Cerebellar cortex (tissue), 1 donor: ENCODE results near the gene HS1BP3.
A peak's percentile ranks its signal among the peaks of the same experiment; 100 is the strongest.

Source experiments
- DNase-seq: peaks from one replicate; pipeline ENCODE4 v3.0.0-alpha.2; 2015; ENCODE audit warnings: low spot score

HS1BP3 gene

GRCh38 chr2:20585359-20585709 lies 65.6 kb downstream of the HS1BP3 start:
- no peak for DNase-seq

GRCh38 chr2:20584399-20585358 lies 66.2 kb downstream of the HS1BP3 start:
- DNase-seq, result peak; percentile 88

GRCh38 chr2:20584045-20584398 lies 66.9 kb downstream of the HS1BP3 start:
- DNase-seq, result no peak

GRCh38 chr2:20583425-20583881 lies 67.4 kb downstream of the HS1BP3 start:
- DNase-seq, result no peak

GRCh38 chr2:20582600-20583221 lies 68.2 kb downstream of the HS1BP3 start:
- DNase-seq, result no peak

GRCh38 chr2:20580690-20581437 lies 70.0 kb downstream of the HS1BP3 start:
- DNase-seq, result no peak

GRCh38 chr2:20579866-20580265 lies 71.0 kb downstream of the HS1BP3 start:
- no peak for DNase-seq

GRCh38 chr2:20578895-20579825 lies 71.7 kb downstream of the HS1BP3 start:
- peak; percentile 75 for DNase-seq

- no peak for DNase-seq
These were observed 72.5 kb downstream of the HS1BP3 start for GRCh38 chr2:20578266-20578894.

GRCh38 chr2:20577495-20578235 lies 73.2 kb downstream of the HS1BP3 start:
- no peak for DNase-seq

GRCh38 chr2:20576598-20577115 lies 74.2 kb downstream of the HS1BP3 start:
- no peak for DNase-seq

GRCh38 chr2:20575935-20576597 lies 74.8 kb downstream of the HS1BP3 start:
- no peak for DNase-seq

- no peak for DNase-seq
These were observed 75.5 kb downstream of the HS1BP3 start for GRCh38 chr2:20575414-20575813.

- DNase-seq, result no peak
These were observed 76.0 kb downstream of the HS1BP3 start for GRCh38 chr2:20574930-20575329.

GRCh38 chr2:20574423-20574911 lies 76.4 kb downstream of the HS1BP3 start:
- DNase-seq, result no peak

GRCh38 chr2:20573620-20574422 lies 77.1 kb downstream of the HS1BP3 start:
- DNase-seq, result peak; percentile 86

GRCh38 chr2:20572221-20572620 lies 78.7 kb downstream of the HS1BP3 start:
- DNase-seq, result no peak

- DNase-seq, result no peak
These were observed 79.2 kb downstream of the HS1BP3 start for GRCh38 chr2:20571644-20572215.
